ENCODE results near the gene PIAS4.

The PIAS4 gene

GRCh38 chr19:4059891-4060620 is 52.5 kb downstream of the PIAS4 start:
- DNase-seq (ENCODE audit: low spot score) = no peak

- DNase-seq (ENCODE audit: low spot score) = no peak
Observed at GRCh38 chr19:4060621-4061177, 53.2 kb downstream of the PIAS4 start.

DNA sequence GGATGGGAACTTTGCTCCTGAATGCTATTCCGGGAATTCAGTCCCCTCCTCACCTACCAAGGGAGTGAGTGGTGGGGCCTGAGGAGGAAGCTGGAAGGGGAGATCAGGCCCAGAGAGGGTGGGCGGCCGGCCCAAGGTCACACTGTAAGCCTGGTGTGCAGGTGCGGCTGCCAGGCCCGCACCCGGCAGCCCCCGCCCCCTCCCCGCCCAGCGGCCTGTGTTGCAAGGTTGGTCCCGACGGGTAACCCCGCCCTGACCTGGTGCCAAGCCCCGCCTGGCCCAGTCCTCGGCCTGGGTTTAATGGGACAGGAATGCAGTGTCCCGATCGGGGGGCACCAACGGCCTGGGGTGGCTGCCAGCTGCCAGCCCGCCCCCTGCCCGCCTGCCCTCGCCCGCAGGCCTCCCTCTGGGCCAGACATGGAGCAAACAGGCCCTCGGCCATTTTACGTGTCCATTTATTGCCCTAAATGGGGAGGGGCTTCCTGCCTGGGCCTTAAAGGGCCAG is 53.7 kb downstream of the PIAS4 start:
- DNase-seq (ENCODE audit: low spot score) = no peak

DNA sequence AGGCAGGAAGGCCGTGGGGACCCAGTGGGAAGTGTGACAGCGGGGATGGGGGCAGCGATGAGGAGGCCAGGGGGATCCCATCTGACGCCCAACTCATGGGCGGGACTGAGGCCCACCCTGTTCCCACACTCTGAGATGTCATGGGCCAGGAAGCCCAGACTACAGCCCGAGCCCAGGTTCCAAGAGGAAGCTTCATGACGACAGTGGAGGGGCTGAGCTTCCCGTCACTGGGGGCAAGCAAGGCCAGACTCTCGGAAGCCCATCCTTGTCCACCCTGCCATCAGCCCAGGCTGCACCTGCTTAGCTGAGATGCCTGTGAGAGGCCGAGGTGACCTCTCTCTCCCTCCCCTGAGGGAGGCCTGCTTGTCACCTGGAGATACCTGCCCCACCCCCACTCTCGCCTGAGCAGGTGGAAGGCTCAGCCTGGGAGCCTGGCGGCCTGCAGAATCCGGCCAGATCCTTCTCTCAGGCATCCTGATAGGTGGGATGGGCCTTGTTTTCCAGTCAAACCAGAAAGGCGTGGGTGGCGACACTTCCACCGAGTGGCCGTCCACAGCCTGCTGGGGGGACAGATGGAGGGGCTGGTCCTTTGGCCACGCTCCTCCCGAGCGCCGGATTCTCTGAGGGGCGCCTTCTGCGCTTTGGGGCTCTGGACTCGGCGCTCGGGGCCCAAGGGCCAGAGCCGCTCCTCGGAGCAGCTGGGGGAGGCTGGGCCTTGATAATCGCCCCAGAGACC is 54.3 kb downstream of the PIAS4 start:
- no peak for DNase-seq (ENCODE audit: low spot score)

DNA sequence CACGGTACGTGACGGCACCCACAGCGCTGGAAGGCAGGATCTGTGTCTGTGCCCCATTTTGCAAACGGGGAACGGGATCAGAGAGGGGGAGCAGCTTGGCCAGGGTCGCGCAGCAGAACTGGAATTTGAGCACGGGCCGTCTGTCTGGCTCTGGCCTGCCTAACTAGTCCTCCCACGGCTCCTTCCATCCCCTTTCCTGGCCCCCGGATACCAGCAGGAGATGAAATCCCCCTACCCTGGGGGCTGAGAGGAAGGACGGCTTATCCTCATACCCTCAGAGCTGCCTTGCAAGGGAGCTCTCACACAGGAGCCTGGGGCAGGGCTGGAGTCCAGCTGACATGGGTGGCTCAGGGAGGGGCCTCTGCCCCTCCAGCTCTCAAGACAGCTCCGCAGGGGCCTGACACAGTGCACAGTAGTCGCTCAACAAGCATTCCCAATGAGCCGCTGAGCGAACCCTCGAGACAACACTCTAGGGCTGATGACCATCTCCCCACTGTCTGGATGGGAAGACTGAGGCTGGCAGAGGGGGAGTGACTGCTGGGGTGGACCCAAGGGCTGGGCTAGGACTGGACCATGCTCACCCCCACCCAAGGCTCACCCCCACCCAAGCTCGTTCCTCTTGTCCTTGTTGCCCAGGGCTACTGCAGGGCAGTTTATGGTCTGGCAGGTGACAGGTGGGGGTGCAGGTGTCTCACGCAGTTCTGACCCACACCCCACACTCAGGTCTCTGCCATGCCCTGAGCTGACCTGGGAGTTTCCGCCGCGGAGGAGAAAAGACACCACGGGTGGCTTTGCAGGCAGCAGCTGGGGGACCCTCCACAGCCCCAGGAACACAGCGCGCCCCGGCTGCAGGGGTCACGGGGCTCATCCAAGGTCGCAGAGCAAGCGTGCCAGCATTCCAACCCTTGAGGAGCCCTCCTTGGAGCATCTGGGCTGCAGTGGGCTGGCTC is 55.2 kb downstream of the PIAS4 start:
- DNase-seq (ENCODE audit: low spot score) = no peak

DNA sequence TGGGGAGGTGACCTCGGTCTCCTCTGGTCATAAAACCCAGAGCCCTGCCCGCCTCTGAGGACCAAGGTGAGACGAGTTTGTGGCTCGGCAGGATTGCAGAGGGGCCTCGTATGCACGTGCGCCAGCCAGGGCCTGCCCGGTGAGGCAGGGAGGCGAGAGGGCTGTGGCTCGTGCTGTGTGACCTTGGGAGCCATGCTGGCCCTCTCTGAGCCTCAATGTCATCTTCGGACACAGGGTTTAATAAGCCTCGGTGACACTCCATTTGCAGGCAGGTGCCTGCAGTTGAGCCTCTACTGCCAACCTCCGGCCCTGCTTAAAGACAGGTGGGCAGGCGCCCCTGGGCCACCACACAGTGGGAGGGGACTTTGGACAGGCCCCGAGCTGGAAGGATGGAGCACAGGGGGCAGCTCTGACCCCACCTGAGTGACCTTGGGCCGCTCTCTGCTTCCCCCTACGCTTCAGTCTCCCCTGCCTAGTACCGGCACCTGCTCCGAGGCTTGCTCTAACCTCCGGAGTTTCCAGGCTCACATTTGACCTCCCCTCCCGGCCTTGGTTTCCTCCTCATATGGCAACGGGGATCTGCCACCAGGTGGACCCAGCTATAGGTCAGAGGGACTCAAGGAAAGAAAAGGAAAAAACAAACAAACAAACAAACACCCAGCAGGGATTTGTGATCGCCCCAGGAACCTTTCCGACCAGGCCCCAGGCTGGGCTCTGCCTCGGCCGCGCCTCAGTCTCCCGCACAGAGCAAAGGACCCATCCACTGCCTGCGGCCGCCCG is 56.0 kb downstream of the PIAS4 start:
- no peak for DNase-seq (ENCODE audit: low spot score)

- DNase-seq (ENCODE audit: low spot score) = no peak
Observed at GRCh38 chr19:4064149-4064495, 56.6 kb downstream of the PIAS4 start.

GRCh38 chr19:4064496-4065260 is 57.1 kb downstream of the PIAS4 start:
- DNase-seq (ENCODE audit: low spot score) = peak; percentile 65

DNA sequence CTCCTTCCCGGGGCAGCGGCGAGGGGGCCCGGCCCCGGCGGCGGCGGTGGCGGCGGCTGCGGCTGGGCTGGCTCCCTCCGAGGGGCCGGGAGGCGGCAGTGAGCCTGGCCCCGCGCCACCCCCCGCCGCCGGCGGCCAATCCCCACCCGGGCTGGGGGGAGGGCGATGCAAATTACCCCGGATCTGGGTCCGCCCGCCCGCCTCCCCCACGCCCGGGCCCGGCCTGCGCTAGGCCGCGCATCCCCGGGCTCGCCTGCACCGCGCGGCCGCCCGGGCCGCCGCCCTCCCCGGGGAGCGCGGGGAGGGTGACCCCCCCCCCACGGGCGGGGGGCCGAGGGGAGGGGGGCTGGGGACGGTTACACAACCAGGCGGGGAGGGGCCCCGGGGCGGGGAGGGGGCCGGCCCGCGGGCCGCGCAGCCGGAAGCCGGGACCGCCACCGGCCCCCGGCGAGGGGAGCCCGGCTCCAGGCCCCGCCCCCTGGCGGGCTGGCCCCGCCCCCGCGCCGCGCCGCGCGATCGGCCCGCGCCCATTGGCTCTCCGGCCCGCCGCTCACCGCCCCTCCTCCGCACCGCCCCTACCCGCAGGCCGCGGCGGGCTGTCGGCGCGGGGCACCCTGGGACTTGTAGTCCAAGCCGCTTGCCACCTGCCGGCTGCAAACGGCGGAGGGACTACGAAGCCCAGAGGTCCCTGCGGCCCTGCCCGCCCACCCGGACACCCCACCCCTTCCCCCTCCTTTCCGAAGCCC is 58.1 kb downstream of the PIAS4 start:
- peak; percentile 99 for DNase-seq (ENCODE audit: low spot score)

- DNase-seq (ENCODE audit: low spot score) = no peak
Observed at GRCh38 chr19:4066176-4066606, 58.7 kb downstream of the PIAS4 start.

DNA sequence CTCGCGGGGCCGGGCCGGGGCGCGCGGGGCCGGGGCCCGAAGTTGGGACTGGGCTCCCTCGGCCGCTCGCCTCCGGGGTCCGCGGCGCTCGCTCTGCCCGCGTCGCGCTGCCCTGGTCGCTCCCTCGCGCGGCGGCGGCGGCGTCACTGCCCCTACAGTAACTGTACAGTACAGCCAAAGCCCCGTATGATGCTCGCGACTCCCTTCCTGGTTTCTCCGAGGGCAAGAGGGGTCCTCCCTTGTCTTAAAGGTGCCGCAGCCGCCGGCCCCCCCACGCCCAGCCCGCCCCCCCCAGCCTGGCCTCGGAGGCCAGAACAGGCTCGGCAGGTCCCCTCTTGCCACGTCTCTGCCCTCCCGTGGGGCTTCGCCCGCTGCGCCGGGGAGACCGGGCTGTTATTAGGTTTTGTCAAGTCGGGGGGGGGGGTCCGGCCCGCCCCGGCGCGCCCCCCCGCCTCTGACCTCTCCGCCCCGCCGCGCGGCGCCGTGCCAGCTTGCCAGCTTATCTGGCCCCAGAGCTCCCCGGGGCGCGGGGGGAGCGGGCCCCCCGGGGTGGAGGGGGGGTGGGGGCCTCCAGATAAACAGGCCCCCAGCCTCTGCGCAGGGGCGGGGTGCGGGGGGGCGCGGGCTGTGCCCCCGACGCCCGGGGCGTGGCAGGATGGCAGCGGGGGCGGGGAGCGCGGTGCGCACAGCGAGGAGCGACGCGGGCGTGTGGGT is 59.3 kb downstream of the PIAS4 start, which contains the start of gene ZBTB7A:
Gene ZBTB7A, minus strand, starts transcription at position 218 of the 714 bp plus-strand sequence. CDS start 11,667 bp downstream, outside the sequence.
- peak; percentile 85 for DNase-seq (ENCODE audit: low spot score)

- peak; percentile 81 for DNase-seq (ENCODE audit: low spot score)
Observed at GRCh38 chr19:4067396-4068046, 60.0 kb downstream of the PIAS4 start.

DNA sequence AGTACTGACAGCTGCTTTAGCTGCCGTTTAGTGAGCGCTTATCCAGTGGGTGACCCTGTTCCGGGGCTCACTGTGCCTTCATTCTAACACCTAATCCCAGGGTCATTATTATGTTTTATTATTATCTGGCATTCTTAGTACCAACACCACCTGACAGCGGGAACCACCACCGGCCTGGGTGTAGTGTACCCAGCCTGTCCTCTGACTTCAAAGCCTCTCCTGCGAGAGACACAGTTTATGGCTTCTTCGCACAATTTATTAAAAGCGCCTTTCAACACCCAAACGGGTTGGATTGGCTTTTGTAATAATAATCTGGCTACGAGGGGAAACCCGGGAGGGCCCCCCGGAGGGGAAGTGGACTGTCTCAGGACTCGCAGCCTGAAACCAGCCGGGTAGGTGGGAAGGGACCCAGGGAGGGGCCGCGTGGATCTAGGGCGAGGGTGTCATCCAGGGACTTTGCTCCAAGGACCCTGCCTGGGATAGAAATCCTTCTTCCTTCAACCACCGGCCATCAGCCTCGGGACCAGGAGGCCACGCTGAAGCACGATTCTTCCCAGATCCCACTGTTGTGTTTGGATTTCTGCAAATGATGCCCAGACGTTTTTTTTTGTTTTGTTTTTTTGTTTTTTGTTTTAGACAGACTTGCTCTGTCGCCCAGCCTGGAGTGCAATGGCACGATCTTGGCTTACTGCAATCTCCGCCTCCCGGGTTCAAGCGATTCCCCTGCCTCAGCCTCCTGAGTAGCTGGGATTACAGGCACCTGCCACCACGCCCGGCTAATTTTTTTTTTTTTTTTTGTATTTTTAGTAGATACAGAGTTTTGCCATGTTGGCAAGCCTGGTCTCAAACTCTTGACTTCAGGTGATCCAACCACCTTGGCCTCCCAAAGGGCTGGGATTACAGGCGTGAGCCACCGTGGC is 60.8 kb downstream of the PIAS4 start:
- no peak for DNase-seq (ENCODE audit: low spot score)

DNA sequence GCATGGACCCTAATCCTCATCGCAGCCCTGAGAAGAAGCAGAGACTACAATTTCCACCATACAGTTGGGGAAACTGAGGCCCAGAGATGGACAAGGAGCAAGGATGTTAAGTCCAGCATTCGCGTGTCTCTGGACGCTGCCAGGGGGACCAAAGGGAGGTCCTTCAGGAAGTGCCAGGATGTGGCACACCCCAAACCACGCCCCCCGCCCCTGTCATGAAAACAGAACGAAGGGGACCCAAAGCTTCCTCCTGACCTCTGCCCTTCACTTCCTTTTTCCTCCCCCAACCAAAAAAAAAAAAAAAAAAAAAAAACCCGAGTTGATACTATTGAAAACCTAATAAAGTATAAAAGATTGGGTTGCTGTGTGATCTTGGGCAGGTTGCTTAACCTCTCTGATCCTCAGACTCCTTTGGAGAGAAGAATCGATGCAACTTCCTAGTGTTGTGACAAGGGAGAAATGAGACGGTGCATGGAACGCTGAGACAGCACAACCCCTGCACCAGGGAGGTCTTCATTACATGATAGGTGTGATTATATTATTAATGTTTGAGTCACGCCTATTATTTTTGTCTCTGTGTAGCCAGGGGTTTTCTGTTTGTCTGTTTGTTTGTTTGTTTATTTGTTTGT is 61.9 kb downstream of the PIAS4 start:
- DNase-seq (ENCODE audit: low spot score) = no peak

DNA sequence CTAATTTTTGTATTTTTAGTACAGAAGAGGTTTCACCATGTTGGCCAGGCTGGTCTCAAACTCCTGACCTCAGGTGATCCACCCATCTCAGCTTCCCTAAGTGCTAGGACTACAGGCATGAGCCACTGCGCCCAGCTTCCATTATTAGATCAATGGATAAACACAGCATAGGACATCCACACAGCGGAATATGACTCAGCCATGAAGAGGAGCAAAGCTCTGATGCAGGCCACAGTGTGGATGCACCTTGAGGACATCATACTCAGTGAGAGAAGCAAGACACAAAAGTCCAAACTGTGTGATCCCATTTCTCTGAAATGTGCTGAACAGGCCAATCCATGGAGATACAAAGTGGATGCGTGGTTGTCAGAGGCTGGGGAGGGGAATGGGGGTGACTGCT is 64.1 kb downstream of the PIAS4 start:
- no peak for DNase-seq (ENCODE audit: low spot score)

GRCh38 chr19:4075373-4075772 is 67.8 kb downstream of the PIAS4 start:
- DNase-seq (ENCODE audit: low spot score) = no peak

GRCh38 chr19:4077007-4077374 is 69.5 kb downstream of the PIAS4 start:
- no peak for DNase-seq (ENCODE audit: low spot score)

All from D341Med (cell line).